BE2C (cell line): ENCODE measurements around the gene NOL4L.

ENCODE experiments used
- DNase-seq: peaks from one replicate; pipeline ENCODE4 v3.0.0-alpha.2; 2020
- H3K27me3 ChIP-seq: fragments of 250-450 bp; sonication (Bioruptor Pico); 2 replicates; pipeline ENCODE4 v1.5.1; 2020; ENCODE audit warnings: mild to moderate bottlenecking
- H3K36me3 ChIP-seq: fragments of 250-450 bp; sonication (Bioruptor Pico); 2 replicates; pipeline ENCODE4 v1.5.1; 2020; ENCODE audit warnings: mild to moderate bottlenecking
- H3K4me1 ChIP-seq: fragments of 250-450 bp; sonication (Bioruptor Pico); 2 replicates; pipeline ENCODE4 v1.5.1; 2020
- H3K4me3 ChIP-seq: 2 replicates; pipeline ENCODE4 v1.5.1; 2011; ENCODE audit warnings: low read depth, low read length
- H3K9me3 ChIP-seq: fragments of 250-450 bp; sonication (Bioruptor Pico); 2 replicates; pipeline ENCODE4 v1.5.1; 2020
- TF ChIP-seq, protein P1 (sequence below): IDR thresholded peaks from 2 replicates; pipeline ENCODE4 v1.5.1; 2012; ENCODE audit warnings: mild to moderate bottlenecking, low read depth, low read length

NOL4L gene

GRCh38 chr20:32481311-32482142 lies 103.6 kb downstream of the NOL4L start:
- H3K9me3 ChIP-seq: no peaks in the 10 kb centered on the region
- no peaks in the 10 kb centered on the region for H3K36me3 ChIP-seq
- no peaks in the 10 kb centered on the region for H3K27me3 ChIP-seq
- H3K4me1 ChIP-seq: peaks cover 14% of the 10 kb centered on the region
- no peak for DNase-seq
- TF ChIP-seq, protein P1, sequence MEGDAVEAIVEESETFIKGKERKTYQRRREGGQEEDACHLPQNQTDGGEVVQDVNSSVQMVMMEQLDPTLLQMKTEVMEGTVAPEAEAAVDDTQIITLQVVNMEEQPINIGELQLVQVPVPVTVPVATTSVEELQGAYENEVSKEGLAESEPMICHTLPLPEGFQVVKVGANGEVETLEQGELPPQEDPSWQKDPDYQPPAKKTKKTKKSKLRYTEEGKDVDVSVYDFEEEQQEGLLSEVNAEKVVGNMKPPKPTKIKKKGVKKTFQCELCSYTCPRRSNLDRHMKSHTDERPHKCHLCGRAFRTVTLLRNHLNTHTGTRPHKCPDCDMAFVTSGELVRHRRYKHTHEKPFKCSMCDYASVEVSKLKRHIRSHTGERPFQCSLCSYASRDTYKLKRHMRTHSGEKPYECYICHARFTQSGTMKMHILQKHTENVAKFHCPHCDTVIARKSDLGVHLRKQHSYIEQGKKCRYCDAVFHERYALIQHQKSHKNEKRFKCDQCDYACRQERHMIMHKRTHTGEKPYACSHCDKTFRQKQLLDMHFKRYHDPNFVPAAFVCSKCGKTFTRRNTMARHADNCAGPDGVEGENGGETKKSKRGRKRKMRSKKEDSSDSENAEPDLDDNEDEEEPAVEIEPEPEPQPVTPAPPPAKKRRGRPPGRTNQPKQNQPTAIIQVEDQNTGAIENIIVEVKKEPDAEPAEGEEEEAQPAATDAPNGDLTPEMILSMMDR: no peak
- H3K4me3 ChIP-seq: peak overlapping the region; percentile 72

DNA sequence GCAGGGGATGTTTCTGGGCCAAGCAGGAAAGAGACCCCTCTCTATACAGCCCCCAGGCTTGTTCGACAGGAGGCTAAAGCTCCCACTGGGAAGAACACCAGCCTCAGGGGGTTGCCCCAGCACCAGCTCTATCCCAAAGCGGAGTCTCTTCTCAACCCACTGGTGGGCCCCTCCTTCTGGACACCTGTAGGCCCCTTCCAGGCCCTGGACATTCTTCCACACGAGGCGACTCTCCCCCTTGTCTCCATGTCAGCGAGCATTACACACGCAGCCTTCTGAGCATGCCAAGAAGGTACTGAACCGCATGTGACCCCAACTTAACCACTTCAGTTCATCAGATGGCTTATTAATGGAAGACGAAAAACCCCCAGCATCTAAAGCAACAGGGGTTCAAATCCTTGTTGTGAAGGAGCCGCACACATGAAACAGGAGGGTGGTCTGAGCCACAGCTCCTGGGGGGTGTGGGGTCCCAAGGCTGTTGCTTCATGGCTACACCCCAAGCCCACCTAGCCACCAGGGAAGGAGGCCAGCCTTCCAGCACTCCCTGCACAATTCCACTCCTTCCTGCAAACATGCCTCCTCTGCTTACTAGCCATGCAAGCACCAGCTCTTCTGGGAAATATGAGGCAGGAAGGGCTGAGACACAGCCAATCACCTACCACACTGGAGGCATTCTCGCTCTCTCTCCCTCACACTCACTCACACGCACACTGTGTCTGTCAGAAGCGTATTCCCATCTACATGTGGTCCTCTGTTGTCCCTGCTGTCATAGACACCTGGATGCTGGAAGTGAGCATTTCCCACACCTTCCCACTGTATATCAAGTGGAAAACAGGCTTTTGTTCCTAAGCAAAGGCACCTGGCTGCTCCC lies 104.5 kb downstream of the NOL4L start:
- no peak overlapping the region for H3K4me3 ChIP-seq
- no peaks in the 10 kb centered on the region for H3K9me3 ChIP-seq
- TF ChIP-seq, protein P1: no peak
- no peaks in the 10 kb centered on the region for H3K36me3 ChIP-seq
- H3K27me3 ChIP-seq: no peaks in the 10 kb centered on the region
- H3K4me1 ChIP-seq: peaks cover 15% of the 10 kb centered on the region
- no peak for DNase-seq

GRCh38 chr20:32479697-32480171 lies 105.4 kb downstream of the NOL4L start:
- H3K9me3 ChIP-seq: no peaks in the 10 kb centered on the region
- TF ChIP-seq, protein P1: no peak

DNA sequence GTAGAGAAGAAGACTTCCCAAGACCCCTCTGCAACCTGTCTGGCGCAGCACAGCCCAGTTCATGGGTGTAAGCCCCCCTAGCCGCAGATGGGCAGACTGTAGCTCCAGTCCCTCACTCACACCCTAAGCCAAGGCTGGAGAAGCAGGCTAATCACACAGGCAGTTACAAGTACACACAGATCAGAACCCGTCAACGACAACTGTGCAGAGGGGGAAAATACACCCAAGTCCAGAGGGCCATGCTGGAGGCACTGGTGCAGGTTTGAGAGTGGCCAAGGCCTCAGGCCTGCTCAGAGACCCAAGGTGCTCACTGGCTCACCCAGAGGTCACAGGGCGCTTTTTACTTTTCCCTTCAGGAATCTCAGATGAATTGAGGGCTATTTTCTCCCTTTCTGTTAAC lies 106.1 kb downstream of the NOL4L start:
- Histone ChIP-seq H3K27me3 (no peaks in the 10 kb centered on the region), H3K9me3 (no peaks in the 10 kb centered on the region), H3K4me1 (peaks cover 27% of the 10 kb centered on the region), H3K36me3 (peaks cover 7% of the 10 kb centered on the region), H3K4me3 (no peak overlapping the region)
- TF ChIP-seq, protein P1: no peak
- DNase-seq: no peak

More at GRCh38 chr20:32479697-32480171, 105.4 kb downstream of the NOL4L start:
- Histone ChIP-seq H3K4me1 (peaks cover 22% of the 10 kb centered on the region), H3K27me3 (no peaks in the 10 kb centered on the region), H3K36me3 (no peaks in the 10 kb centered on the region), H3K4me3 (no peak overlapping the region)
- DNase-seq: no peak

DNA sequence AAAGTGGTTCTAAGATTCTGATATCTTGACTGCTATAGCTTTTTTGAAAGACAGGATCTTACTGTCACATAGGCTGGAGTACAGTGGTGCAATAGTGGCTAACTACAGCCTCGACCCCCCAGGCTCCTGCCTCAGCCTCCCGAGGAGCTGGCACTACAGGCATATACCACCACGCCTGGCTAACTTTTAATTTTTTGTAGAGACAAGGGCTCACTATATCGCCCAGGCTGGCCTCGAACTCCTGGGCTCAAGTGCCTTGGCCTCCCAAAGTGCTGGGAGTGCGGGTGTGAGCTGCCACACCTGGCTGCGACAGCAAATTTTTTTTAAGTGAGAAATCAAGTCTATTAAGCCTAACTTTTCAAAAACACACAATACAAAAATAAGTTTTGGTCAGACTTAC lies 106.6 kb downstream of the NOL4L start:
- no peak for DNase-seq
- Histone ChIP-seq H3K27me3 (no peaks in the 10 kb centered on the region), H3K36me3 (peaks cover 11% of the 10 kb centered on the region), H3K4me3 (no peak overlapping the region), H3K9me3 (no peaks in the 10 kb centered on the region), H3K4me1 (peaks cover 27% of the 10 kb centered on the region)
- TF ChIP-seq, protein P1: no peak
